GM12873 (cell line): ENCODE data around the gene IP6K3.

Source experiments
- CTCF ChIP-seq: IDR thresholded peaks from 2 replicates; pipeline ENCODE4 v1.5.1; 2012; ENCODE audit warnings: low read depth, mild to moderate bottlenecking, moderate library complexity, low read length, control low read depth; ENCODE audit not compliant: insufficient read depth; ENCODE audit errors: missing control alignments

The IP6K3 gene

GRCh38 chr6:33694401-33694931, 52.2 kb downstream of the IP6K3 start:
- TF ChIP-seq CTCF: no peak

- no peak for TF ChIP-seq CTCF
Measured at GRCh38 chr6:33693186-33694105, 53.3 kb downstream of the IP6K3 start.

GRCh38 chr6:33692760-33693158, 53.9 kb downstream of the IP6K3 start:
- TF ChIP-seq CTCF: no peak

GRCh38 chr6:33692078-33692759, 54.5 kb downstream of the IP6K3 start:
- TF ChIP-seq CTCF: no peak

- TF ChIP-seq CTCF: no peak
Measured at GRCh38 chr6:33691456-33692077, 55.1 kb downstream of the IP6K3 start.

- no peak for TF ChIP-seq CTCF
Measured at GRCh38 chr6:33690766-33691165, 55.9 kb downstream of the IP6K3 start.

- TF ChIP-seq CTCF: no peak
Measured at GRCh38 chr6:33689879-33690278, 56.8 kb downstream of the IP6K3 start.
